Astrocyte of the spinal cord (primary cell): ENCODE results near the gene ZFYVE27.

Source experiments
- DNase-seq: peaks from one replicate; pipeline ENCODE4 v3.0.0; 2011; ENCODE audit warnings: low read depth, low spot score
- H3K4me3 ChIP-seq: 2 replicates; pipeline ENCODE4 v1.5.1; 2011; ENCODE audit warnings: low read depth, mild to moderate bottlenecking, low read length, moderate library complexity
- in situ Hi-C: cut with HindIII; loops from 2 replicates; pipeline ENCODE4 v1.10.0; 2017; ENCODE audit warnings: low sequenced_read_pairs
- TF ChIP-seq, protein P1 (sequence below): IDR thresholded peaks from 2 replicates; pipeline ENCODE4 v1.5.1; 2012; ENCODE audit warnings: low read depth, mild to moderate bottlenecking, low read length, inconsistent platforms

ZFYVE27 gene

DNA sequence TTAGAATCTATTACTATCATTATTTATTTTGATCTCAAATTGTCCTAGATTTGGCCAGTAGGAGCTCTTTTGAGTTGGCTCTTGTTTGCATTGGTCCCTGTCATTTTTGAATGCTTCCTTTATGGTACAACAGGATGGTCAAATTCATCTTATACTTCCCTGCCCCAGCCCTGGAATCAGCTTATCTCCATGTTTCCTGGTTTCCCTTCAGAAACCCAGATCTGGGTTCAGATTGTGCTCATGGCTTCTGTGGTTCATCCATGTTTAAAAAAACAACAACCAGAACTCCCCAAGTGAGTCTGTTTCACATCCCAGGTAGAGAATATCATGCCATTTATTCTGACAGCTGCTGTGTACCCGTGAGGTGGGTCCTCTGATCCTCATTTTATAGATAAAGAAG is 10.6 kb downstream of the ZFYVE27 start:
- in situ Hi-C loops: no loop called here

DNA sequence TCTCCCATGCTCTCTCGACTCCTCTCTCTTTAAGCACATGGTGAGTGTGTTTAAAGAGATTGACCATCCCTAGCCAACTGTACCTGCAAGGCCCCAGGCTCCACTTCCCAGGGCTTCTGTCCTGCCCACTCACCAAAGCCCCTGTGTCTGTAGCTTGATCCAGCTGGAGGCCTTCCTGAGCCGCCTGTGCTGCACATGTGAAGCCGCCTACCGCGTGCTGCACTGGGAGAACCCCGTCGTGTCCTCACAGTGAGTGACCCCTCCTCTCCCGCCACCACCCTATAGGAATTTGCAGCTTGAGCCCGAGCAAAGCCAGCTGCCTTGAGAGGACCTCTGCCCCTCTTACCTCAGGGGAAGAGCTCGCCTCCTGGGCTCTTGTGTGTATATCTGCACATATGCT is 11.2 kb downstream of the ZFYVE27 start:
- no peak for DNase-seq
- H3K4me3 ChIP-seq: no peak overlapping the region
- TF ChIP-seq, protein P1, sequence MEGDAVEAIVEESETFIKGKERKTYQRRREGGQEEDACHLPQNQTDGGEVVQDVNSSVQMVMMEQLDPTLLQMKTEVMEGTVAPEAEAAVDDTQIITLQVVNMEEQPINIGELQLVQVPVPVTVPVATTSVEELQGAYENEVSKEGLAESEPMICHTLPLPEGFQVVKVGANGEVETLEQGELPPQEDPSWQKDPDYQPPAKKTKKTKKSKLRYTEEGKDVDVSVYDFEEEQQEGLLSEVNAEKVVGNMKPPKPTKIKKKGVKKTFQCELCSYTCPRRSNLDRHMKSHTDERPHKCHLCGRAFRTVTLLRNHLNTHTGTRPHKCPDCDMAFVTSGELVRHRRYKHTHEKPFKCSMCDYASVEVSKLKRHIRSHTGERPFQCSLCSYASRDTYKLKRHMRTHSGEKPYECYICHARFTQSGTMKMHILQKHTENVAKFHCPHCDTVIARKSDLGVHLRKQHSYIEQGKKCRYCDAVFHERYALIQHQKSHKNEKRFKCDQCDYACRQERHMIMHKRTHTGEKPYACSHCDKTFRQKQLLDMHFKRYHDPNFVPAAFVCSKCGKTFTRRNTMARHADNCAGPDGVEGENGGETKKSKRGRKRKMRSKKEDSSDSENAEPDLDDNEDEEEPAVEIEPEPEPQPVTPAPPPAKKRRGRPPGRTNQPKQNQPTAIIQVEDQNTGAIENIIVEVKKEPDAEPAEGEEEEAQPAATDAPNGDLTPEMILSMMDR: no peak
- in situ Hi-C loops: no loop called here

More for the DNA sequence above, 10.6 kb downstream of the ZFYVE27 start:
- no peak overlapping the region for H3K4me3 ChIP-seq
- DNase-seq: no peak
- TF ChIP-seq, protein P1: no peak

GRCh38 chr10:97752956-97753355 is 16.0 kb downstream of the ZFYVE27 start:
- TF ChIP-seq, protein P1: no peak
- in situ Hi-C loops: no loop called here
- no peak overlapping the region for H3K4me3 ChIP-seq
- no peak for DNase-seq

GRCh38 chr10:97754726-97755125 is 17.8 kb downstream of the ZFYVE27 start:
- DNase-seq: no peak
- TF ChIP-seq, protein P1: no peak
- H3K4me3 ChIP-seq: no peak overlapping the region
- in situ Hi-C loops: no loop called here

- TF ChIP-seq, protein P1: no peak
- in situ Hi-C loops: no loop called here
- DNase-seq: no peak
- no peak overlapping the region for H3K4me3 ChIP-seq
These were observed 18.8 kb downstream of the ZFYVE27 start for GRCh38 chr10:97755718-97756117.

DNA sequence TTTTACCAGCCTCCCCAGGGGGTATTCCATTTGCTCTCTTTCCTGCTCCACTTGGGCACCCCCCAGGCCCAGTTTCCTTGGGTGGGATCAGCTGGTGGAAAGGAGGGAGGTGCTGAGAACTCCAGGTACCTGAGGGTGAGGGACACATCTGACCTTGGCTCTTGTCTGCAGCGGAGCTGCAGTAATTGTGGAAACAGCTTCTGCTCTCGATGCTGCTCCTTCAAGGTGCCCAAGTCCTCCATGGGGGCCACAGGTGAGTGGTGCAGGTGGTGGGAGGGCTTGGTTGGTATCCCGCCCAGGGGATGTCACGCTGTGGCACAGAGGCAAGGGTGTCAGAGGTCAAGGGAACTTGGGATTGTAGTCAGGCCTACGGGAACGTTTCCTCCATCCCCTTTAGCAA is 20.5 kb downstream of the ZFYVE27 start:
- no peak for DNase-seq
- in situ Hi-C loops: no loop called here
- TF ChIP-seq, protein P1: no peak
- no peak overlapping the region for H3K4me3 ChIP-seq

- DNase-seq: peak; percentile 62
- TF ChIP-seq, protein P1: peak; percentile 98
- H3K4me3 ChIP-seq: no peak overlapping the region
- in situ Hi-C loops: no loop called here
These were observed 22.4 kb downstream of the ZFYVE27 start for GRCh38 chr10:97759158-97759887.
